Inflammatory macrophage (primary cell): ENCODE results near the gene SMPDL3A.

Experiments
- DNase-seq, 2 donors: peaks; one replicate each; pipeline ENCODE4 v3.0.0-alpha.2; 2020 to 2022

SMPDL3A gene

DNA sequence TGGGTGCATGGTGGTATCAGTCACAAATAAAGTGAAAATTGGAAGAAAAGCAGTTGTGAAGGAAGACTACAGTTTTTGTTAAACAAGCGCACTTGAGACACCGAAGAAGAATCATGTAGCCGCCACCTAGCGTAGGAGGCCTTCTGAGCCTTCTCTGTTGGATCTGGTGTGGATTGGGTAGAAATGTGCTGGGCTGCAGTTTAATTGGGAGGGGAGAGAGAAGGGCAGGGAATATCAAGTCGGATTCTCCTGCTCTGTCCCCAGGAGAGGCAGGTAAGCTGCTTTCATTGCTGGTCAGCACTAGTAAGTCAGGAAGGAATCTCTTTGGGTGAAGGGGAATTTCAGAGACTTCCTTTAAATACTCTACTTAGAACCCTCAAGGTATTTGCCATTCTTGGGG is 10.8 kb upstream of the SMPDL3A start:
- DNase-seq, result no peak

DNA sequence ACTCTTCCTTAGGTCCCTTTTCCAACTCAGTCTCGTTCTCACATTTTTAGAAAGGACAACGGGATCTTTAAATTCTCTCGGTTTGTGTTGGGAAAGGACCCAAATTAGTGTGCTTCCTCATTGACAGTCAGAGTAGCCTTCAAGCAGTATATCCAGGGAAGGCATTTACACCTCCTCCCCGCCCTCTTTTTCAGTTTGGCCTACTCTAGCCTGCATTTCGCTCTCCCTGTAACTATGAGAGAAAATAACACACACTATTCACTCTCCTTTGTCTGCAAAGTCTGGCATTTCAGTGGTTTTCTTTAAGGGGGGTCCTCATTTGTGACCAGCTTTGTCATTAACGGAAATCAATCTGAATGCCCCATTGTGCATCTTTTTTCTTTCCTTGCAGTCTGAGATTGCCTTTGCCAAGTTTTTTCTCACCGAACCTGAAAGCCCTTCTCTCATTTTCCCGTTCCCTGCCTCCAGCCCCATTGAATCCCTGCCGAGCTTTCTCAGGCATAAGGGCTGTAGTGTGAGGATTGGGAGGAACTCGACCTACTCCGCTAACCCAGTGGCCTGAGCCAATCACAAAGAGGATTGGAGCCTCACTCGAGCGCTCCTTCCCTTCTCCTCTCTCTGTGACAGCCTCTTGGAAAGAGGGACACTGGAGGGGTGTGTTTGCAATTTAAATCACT is 9.9 kb upstream of the SMPDL3A start:
- no peak for DNase-seq

DNA sequence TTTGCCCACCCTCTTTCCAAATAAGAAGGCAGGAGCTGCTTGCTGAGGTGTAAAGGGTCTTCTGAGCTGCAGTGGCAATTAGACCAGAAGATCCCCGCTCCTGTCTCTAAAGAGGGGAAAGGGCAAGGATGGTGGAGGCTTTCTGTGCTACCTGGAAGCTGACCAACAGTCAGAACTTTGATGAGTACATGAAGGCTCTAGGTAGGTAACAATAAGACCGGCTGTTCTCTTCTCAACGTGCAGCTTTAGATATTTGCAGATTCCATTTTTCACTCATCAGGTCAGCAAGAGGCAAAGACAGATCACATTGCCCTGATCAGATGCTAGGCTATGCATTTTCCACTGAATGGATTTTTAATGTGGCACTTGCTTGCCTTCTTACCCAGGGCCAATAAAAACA is 9.4 kb upstream of the SMPDL3A start, which contains the start of gene FABP7:
Gene FABP7, plus strand, starts transcription at position 50 of the 400 bp plus-strand sequence. Its CDS starts 79 bp downstream, at position 129.
- DNase-seq, result no peak

DNA sequence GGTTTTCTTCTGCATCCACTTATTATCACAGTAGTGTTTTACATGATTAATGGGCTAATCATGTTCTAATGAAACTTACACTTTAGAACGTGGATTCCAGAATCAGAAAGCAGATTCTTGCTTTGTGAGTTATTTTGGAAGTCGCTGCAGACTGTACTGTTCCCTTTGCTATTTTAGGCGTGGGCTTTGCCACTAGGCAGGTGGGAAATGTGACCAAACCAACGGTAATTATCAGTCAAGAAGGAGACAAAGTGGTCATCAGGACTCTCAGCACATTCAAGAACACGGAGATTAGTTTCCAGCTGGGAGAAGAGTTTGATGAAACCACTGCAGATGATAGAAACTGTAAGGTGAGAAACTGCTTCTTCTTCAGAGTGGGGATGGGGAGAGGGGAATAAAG is 8.9 kb upstream of the SMPDL3A start:
- DNase-seq, result no peak

DNA sequence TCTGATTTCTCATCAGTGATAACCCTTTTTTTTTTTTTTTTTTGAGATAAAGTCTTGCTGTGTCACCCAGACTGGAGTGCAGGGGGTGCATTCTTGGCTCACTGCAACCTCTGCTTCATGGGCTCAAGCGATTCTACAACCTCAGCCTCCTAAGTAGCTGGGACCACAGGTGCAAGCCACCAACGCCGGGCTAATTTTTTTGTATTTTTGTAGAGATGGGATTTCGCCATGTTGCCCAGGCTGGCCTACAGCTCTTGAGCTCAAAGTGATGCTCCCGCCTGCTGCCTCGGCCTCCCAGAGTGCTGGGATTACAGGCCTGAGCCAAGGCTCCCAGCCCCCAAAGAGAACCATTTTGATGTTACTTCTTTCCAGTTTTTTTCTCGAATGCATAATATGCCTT is 7.3 kb upstream of the SMPDL3A start:
- DNase-seq, result no peak

DNA sequence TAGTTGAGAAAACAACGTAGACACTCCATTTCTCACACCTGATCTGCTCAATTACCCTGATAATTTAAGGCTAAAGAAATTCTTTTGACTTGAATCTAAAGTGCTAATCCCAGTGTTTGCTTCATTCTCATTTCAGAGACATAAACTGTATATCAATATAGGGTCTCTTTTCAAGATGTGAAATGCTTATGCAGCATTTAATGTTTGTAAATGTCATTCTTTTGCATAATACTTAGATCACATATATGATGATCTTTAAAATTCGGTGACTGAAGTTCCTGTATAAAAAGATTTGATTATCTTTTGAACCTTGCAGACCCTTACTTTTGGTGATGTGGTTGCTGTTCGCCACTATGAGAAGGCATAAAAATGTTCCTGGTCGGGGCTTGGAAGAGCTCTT is 5.7 kb upstream of the SMPDL3A start:
- DNase-seq, result no peak

DNA sequence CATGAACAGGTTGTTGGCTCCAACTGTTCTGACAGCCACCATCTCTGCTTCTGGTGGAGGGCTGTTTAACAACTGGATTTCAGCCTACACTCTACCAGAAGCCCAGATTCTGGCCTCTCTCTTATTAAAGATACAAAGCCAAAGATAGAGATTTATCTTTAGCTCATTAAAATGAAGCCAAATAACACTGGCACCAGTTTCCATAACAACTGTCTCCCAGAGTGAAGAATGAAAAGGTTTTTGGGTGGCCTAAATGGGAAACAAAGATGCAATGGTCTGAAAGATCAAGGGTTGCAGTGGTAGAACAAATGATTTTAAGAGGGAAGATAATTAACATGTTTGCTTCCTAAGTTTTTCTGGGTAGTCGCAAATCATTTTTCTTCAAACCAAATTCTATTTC is 3.2 kb upstream of the SMPDL3A start:
- DNase-seq, result no peak

DNA sequence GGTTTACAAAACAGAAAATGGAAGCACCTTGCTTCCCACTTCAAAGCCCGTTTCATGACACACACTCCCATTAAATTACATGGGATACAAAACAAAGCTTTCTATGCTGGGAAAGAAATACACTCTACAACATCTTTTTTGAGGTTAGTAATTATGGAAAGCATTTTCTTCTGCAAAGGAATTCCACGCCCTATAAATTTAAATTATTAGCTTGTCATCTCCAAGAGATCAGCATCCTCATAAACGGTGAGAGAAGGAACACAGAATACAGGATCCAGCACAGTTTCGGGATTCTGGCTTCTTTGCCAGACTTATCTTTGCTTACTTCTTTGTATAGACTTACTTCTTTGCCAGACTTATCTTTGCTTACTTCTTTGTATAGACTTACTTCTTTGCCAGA is 1.3 kb upstream of the SMPDL3A start:
- DNase-seq, result no peak

DNA sequence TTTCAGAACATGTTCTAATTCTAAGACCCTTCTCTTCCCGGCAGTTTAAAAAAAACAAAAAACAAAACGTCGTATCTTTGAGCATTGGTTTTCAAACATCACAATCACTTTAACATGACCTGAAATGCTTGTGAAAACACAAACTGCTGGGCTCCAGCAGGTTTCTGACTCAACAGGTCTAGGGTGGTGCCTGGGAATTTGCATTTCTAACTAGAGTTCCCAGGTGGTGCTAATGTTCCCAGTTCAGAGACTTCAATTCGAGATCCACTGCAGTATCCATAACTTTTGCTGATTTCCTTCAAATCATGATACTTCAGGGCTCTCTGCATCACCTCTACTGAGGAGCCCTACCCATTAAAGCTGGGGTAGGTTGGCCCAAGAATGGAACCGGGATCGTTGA is 850 bp upstream of the SMPDL3A start:
- DNase-seq, result no peak

DNA sequence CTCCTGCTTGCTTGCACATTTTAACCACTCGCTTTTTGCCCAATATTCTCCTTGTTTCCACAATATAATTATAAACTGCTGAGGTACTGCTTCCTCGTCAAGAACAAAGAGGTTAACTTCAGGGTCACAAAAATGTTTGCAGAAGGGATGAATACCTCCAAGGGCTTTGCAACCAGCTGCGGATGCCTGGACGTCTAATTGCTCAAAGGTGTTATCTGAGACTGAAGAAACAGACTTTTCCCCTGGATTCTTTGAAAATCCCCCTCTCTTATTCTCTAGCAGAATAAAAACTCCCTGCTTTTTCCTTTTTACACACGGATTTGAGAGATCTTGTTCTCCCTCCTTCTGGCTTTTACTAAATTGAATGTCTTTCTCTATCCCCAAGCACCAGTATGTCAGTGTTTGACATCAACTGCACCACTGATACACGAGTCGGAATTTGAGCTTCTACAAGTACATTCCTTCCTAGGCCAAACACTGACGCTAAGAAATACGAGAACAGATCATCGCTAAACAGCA is 336 bp upstream of the SMPDL3A start:
- no peak for DNase-seq

DNA sequence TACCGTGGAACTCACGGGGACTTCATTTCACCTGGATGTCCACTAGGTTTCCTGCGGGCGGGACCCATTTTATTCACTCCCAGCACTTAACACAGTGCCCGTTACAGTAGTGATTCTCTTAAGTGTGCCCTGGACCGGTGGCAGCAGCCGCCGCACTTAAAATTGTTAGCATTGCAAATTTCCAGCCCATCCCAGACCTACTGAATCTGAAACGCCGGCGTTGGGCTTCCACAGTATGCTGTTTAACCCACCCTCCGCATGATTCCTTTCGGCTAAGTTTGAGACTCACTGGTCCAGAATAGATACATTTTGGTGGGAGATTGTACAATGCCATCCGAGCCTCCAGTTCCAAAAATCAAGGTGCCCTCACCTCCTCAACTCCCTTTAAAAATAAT is 967 bp downstream of the SMPDL3A start:
- DNase-seq, result no peak

DNA sequence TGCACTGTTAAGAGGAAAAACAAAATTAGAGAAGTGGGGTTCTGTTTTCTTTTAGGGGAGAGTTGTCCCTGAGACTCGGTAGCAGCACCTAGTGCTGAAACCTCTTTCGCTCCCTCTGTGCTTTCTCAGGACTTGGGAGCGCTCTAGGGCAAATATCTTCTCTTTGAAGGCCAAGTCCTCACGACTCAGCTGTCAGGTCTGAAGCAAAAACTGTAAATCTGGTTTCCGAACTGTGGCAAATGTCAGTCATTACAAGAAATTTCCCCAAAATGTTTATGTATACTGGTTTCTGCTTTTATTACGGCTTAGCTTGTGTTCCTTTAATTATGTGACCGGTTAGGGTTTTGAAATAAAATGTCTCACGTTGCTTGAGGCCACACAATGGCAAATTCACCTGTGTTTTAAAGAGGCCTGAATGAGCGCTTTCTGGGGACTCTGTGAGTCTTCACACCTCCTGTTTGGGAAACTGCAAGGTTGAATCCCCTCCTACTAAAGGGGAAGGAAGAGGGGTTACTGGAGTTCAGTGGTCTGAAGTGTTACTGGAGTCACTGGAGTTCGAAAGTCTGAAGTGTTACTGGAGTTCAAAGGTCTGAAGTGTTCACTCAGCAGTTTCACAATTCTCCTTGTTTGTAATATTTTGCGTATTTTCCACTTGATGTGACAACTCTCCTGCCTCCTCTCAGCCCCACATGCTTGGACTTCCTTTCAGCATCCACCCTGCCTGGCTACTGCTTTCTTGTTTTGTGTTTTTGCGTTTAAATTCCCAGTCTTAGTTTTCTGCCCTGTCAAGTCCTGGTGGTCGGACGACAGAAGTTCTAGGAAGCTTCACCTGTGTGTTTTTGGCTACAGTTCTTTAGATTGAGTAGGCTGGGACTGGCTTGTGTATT is 1.6 kb downstream of the SMPDL3A start:
- DNase-seq, result peak; percentile 70 to 92

DNA sequence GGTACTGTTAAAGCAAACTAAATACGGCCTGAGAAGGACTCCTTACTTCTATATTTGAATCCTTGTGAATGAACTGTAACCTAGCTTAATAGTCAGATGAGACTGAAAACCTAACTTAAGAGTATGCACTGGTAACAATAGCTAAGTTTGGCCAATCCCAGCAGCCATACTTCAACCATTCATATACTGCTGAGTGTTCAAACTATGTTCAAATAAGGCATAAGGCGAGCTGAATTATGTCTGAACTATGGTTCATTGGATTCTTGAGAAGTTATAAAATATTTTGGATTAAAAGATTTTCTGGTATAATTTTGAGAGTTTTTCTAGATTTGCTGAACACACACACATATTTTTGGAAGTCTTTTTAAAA is 2.2 kb downstream of the SMPDL3A start:
- no peak for DNase-seq

DNA sequence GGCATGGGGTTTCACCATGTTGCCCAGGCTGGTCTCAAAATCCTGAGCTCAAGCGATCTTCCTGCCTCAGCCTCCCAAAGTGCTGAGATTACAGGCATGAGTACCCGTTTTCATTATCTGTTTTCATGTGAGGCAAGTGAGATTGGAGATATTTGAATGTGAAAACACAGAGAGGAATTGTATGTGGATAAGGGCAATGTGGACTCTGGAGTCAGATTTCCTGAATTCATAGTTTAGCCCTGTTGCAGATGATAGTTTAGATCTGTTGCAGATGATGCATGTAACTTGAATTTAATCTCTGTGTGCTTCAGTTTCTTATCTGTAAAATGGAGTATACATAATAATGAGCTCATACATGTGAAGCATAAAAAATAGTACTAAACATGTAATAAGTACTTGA is 3.7 kb downstream of the SMPDL3A start:
- DNase-seq, result no peak

DNA sequence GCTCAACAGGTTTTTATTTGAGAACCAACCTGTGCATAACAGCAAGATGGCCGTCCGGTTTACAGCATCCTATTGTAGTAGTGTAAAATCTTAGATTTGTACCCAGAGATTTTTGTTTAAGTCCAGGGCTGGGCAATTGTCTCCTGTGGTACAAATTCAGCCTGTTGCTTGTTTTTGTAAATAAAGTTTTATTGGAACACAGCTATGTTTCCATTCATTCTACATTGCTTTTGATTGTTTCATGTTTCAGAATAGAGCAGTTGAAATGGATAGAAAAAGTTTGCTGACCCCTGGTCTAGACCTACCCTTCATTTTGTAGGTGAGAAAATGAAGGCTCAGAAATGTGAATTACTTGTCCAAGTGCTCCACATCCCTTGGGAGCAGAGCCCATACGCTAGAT is 8.5 kb downstream of the SMPDL3A start:
- no peak for DNase-seq

DNA sequence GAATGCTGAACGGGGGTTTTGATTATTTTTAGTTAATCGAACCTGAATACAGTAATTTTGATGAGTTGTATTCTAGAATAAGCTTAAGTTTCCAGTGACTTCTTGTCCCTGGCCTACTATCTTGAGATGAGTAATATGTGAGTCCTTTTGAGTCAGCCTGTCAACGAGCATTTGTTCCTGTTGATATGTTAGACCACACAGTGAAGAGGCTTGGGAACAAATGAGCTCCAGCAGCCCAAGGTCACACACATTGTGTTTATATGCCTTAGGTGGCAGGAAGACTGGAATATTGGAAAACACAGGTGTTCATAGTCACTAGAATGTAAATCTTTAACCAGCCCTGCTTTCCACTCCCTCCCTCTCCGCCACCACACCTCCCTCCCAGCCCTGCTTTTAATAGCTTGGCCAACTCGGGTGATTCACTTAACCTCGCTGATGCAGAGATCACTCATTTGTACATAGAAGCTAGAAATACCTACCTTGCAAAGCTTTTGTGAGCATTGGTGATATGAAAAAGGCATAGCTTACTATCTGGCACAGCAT is 9.1 kb downstream of the SMPDL3A start:
- DNase-seq, result no peak

DNA sequence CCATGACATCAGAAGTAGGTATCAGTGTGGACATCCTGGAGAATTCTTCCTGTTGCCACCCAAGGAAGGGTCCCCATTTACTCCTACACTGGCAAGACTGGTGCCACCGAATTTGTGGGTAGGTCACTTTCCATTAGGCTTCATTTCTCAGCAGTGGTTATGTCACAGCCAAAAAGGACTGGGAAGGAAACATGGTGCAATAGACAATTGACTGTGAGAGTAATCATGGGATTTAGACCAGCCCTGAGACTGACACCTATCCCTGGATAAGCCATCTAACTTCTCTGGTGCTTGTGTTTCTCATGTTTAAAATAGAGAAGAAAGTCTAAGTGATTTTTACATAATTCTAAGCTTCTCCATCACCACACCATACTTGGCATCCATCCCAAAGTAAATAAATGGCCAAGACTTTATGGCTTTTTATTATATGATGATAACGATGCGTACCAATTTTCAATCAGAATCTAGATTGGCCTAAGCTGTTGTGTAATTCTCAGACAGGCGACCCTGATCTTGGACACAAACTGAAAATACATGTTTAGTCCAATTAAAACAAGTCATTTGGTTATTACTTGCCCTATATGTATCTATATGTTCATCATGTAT is 10.2 kb downstream of the SMPDL3A start:
- peak in 1 of 2 donors; percentile 5 for DNase-seq

DNA sequence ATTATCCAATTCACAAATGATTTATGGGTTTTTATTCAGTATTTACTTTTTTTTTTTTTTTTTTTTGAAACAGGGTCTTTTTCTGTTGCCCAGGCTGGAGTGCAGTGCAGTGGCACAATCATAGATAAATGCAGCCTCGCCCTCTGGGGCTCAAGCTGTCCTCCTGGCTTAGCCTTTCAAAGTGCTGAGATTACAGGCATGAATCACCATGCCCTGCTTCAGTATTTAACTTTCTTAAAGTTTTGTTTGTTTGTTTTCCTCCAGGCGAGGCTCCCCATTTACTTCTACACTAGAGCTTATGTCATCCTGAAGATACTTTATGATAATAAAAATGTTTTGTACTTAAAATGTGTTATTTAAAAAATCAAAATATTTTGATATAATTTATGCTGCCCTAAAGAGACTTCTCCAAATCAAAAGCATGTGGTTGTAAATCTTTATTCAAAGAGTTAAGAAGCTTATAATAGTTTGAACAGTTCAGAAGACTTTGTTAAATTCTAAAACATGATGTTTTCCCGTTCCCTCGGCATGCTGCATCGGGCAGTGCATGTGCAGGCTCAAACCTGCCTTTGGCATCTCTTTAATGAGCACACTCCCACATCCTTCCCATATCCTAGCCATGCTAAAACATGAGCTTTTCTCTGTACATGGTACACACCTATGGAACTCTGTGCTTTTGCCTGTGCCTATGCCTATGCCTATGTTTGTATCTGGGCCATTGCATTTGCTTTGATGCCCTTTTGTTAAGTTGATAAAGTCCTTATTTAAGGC is 11.0 kb downstream of the SMPDL3A start:
- no peak for DNase-seq

DNA sequence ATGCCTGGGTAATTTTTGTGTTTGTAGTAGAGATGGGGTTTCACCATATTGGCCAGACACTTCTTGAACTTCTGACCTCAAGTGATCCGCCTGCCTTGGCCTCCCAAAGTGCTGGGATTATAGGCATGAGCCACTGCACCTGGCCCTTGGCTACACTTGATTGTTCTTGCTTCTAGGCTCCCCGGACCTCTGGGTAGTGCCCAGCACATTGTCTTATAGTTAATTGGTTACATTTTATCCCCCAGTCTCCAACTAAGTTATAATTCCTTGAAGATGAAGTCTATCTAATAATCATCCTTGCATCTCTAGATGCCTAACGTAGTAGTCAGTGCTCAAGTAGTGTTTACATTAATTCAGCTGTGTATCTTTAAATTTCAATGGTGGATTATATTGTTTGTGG is 11.8 kb downstream of the SMPDL3A start:
- no peak for DNase-seq

DNA sequence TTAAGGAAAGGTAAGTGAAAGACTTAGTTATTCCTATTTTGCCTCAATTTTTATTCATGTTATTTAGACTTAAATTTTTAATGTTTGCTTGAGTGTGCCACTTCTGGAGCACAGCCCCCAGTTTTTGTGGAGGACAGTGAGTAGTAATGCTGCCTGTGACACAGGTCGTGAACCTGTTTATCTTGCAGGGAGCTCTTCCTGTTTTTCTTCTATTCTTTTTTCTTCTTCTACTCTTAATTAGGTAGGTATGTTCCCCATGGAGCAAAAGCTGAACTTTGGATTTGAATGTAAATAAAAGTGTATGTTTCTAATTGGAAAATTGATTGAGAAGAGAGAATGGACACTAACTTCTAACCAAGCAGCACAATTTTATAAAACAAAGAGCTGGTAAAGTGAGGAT is 12.3 kb downstream of the SMPDL3A start:
- no peak for DNase-seq

DNA sequence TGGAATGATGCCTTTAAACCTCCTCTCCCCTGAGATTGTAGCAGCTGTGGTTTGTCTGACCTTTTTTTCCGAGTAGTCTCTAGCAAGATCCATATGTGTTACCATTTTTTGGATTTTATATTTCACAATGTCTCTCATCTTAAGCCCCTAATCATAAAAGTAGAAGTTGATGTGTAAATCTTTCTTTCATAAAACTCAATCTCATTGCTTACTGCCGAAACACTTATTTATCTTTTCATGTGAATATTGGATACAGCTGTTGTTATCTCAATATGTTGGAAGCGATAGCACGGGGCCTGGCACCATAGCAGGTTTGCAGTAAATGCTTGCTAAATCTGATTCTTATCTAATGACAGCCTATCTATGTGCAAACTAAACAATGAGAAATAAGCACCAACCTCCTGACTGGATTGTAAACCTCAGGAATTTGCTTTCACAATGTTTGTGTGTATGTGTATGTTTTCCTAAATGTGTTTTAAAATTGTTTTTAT is 14.2 kb downstream of the SMPDL3A start:
- no peak for DNase-seq

DNA sequence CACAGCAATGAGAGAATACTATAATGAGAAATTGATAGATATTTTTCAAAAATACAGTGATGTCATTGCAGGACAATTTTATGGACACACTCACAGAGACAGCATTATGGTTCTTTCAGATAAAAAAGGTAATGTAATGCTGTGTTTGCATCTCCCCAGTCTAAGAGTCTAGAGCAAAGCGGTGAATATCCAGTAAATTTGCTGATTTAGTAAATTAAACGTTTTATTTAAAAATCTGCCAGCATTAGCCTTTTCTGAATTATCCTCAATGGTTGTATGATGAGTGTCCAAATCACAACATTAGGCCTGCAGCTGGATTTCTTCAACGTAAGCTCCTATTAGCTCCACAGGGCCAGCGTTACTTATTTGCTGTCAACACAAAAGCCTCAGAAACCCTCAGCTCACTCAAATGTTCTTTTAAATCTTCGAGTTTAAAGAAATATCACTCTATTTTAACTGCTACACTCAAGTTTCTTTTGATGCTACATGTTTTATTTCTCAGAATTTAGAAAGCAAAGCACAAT is 16.0 kb downstream of the SMPDL3A start:
- no peak for DNase-seq
